Right ventricle myocardium inferior (tissue), 1 donor: ENCODE measurements around the gene CA7. TPM values are rescaled to one million over a fixed set of nuclear protein-coding genes. Genes with fewer than 3 reads are reported as not detected.
"Not testable (repeated sequence)": the region's sequence is repeated elsewhere in the genome, so short reads cannot be mapped to it uniquely, and the experiment has no call there.

Source experiments
- ATAC-seq: fragments of 200-7000 bp; cut with Tn5 transposase; one replicate; pipeline ENCODE4 v1.9.1; 2020; ENCODE audit warnings: mild to moderate bottlenecking, moderate library complexity
- DNase-seq: peaks from one replicate; pipeline ENCODE4 v3.0.0; 2021; ENCODE audit errors: missing footprints
- intact Hi-C: fragments of 100-400 bp; cut with DNase I; formaldehyde crosslinking; loops from one replicate; pipeline ENCODE4 v1.11.0; 2022
- total RNA-seq: library from RNA; stranded (reverse); fragmentation: NEBNext Ultra II Directional; extraction: Animal tissue kit (Norgen Biotek cat#: 25700); gene quantifications from one replicate; pipeline ENCODE4 v1.2.1, GENCODE V29; 2021
- donor health status: DM: no; HTN: yes; CAD: no; lungs with severe emphysema.

The CA7 gene
- total RNA-seq, 1 donor from 2014 or later: not detected

DNA sequence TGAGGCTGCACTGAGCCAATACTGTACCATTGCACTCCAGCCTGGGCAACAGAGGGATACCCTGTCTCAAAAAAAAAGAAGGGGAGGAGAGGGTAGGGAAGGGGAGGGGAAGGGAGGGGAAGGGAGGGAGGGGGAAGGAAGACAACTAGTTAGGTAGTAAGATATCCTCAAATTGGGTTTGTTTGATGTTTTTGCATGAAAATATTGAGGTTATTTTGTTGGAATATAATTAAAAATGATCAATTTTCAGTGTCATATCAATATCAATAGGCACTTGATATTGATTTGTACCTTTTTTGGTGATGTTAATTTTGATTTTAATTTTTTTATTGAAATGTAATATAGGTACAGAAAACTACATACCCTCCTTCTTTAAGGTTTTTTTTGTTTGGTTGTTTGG is 19.5 kb downstream of the CA7 start:
- intact Hi-C loops: no loop called here
- ATAC-seq: no peak
- no peak for DNase-seq

- intact Hi-C loops: loop anchor here (2.0 to 5.0 kb wide), 5 partner anchors 39 to 462 kb away; partner anchors contain the start of gene NAE1
- no peak for ATAC-seq
- no peak for DNase-seq
These were observed 25.2 kb downstream of the CA7 start for GRCh38 chr16:66869424-66869823.

- not testable (repeated sequence) for DNase-seq, ATAC-seq
- intact Hi-C loops: loop anchor here (5.0 kb wide), 2 partner anchors 119 to 209 kb away; partner anchors contain the start of gene DYNC1LI2
These were observed 27.1 kb downstream of the CA7 start for GRCh38 chr16:66871363-66871762.

- intact Hi-C loops: loop anchor here (5.0 kb wide), 2 partner anchors 120 to 210 kb away; partner anchors contain the start of gene DYNC1LI2
- DNase-seq (no peak), ATAC-seq (no peak)
These were observed 27.6 kb downstream of the CA7 start for GRCh38 chr16:66871840-66872239.

DNA sequence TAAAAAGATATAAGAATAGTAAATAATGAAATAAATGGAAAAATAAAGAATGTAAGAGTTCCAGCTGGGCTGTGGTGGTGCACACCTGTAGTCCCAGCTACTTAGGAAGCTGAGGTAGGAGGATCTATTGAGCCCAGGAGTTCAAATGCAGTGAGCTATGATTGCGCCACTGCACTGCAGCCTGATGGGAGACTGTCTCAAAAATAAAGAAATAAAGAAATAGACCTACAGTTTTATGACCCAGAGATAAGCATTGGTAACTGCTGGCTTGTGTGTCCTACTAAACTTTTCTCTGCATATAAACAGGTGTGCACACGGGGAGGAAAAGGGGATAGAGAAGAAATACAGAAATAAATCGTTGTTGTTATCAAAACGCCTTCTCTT is 28.3 kb downstream of the CA7 start:
- ATAC-seq: no peak
- DNase-seq: no peak
- intact Hi-C loops: loop anchor here (5.0 kb wide), 2 partner anchors 120 to 210 kb away; partner anchors contain the start of gene DYNC1LI2

DNA sequence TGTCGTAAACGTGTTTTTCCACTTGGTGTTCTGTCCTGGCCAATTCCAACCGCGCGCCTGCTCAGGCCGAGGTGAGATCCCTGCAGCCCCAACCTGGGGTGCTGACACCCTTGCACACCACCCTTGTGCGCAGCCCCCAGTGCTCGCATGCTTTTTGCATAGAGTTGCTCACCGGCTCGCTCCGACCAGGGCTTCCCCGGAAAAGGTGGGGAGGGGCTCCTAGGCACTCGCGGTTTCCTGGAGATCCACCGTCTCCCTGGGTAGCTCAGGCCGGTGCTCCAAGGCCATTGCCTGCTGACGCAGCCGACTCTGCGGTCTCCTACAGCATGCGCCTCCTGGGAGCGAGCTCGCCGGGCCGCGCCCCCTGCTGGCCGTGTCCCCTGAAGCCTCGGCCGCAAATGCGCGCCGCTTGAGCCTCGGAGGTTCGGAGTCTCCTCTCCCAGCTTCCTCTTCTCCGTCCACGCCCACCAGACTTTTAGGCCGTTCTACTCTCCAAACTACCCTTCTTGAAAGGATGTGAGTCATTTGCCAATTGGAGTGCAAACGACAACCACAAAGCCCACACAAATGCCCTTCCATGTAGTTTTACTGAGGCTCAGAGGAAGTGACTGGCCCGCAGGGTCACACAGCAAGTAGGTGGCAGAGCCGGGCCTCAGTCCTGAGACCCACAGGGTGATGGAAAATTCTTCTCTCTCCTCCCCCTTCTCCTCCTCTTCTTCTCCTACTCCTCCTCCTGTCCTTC is 28.9 kb downstream of the CA7 start:
- peak; percentile 97 for ATAC-seq
- intact Hi-C loops: loop anchor here (5.0 kb wide), 2 partner anchors 121 to 211 kb away; partner anchors contain the start of gene DYNC1LI2
- peak; percentile 96 for DNase-seq

DNA sequence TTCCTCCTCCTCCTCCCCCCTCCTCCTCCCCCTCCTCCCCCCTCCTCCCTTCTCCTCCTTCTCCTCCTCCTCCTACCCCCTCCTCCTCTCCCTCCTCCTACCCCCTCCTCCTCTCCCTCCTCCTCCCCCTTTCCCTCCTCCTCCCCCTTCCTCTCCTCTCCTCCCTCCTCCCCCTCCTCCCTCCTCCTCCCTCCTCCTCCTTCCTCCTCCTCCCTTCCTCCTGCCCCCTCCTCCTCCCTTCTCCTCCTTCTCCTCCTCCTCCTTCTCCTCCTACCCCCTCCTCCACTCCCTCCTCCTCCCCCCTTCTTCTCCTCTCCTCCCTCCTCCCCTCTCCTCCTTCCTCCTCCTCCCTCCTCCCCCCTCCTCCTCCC is 29.5 kb downstream of the CA7 start:
- DNase-seq (no peak), ATAC-seq (no peak)
- intact Hi-C loops: loop anchor here (5.0 kb wide), 2 partner anchors 121 to 211 kb away; partner anchors contain the start of gene DYNC1LI2

DNA sequence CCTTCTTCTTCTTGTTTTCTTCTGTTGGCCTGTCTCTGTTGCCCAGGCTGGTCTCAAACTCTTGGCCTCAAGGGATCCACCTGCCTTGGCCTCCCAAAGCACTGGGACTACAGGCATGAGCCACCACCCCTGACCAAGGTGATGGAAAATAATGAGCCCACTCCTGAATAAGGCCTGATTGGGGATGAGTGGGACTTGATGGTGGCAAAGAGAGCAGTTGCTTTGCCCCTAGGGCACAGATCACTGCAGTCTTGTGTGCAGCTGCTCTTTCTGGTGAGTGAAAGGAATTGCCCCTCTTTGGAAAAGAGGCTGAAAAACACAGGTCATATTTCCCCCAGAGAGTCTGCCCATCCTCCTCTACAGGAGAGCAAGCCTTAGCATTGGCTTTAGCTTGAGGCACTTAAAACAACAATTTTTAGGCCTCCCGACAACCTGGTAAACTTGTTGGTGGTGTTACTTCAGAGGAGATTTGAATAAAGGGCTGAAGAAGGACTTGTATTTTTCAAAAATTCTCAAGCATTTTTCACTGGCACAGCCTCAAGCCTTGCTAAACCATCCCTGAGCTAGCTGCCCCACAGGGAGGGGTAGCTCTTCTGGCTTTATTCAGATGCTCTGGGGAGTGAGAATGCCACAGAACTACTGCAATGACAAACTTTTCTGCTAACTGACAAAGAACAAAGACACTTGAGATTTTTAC is 30.0 kb downstream of the CA7 start:
- ATAC-seq (no peak), DNase-seq (no peak)
- intact Hi-C loops: loop anchor here (5.0 kb wide), 2 partner anchors 122 to 212 kb away; partner anchors contain the start of gene DYNC1LI2

- no peak for DNase-seq
- intact Hi-C loops: no loop called here
- ATAC-seq: no peak
These were observed 33.9 kb downstream of the CA7 start for GRCh38 chr16:66878067-66878466.

GRCh38 chr16:66880288-66881013 is 36.2 kb downstream of the CA7 start, which contains the start of gene PDP2:
Gene PDP2, plus strand, starts transcription at chr16:66880515. Its CDS starts 3,770 bp downstream, at chr16:66884285.
- intact Hi-C loops: no loop called here
- ATAC-seq: peak; percentile 99
- DNase-seq: peak; percentile 97

DNA sequence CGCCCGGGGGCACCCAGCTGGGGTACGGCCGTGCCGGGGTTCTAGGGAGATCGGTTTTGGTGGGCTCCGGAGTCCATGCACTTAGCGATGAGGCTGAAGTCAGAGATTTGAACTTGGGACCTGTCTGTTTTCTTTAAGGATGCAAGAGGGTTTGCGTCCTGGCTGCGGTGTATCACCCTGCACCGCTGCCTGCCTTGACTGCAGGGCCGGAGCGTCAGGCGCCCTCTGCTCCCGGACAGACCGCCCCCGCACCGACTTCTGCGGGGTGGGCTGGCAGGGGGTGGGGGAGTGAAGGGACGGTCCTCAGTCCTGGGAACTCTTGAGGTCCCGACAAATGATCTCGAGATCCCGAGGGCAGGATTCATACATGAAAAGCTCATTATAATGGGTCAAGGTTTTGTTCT is 36.8 kb downstream of the CA7 start:
- no peak for DNase-seq
- intact Hi-C loops: no loop called here
- ATAC-seq: peak; percentile 20

- no peak for DNase-seq
- no peak for ATAC-seq
- intact Hi-C loops: no loop called here
These were observed 37.3 kb downstream of the CA7 start for GRCh38 chr16:66881560-66881959.

- intact Hi-C loops: no loop called here
- ATAC-seq: no peak
These were observed 37.8 kb downstream of the CA7 start for GRCh38 chr16:66881964-66882508.

DNA sequence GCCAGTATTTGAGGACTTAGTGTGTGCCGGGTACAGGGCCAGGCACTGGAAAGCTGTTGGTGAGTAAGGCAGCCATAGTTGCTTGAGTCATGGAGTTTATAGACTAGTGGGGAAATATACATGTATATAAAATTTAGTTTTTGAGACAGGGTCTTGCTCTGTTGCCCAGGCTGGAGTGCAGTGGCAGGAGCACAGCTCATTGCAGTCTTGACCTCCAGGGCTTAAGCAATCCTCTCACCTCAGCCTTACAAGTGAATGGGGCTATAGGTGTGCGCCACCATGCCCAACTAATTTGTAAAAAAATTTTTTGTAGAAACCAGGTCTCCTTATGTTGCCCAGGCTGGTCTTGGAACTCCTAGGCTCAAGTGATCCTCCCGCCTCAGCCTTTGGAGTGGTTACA is 38.5 kb downstream of the CA7 start:
- intact Hi-C loops: no loop called here
- ATAC-seq: no peak
- DNase-seq: no peak

More at GRCh38 chr16:66881964-66882508, 37.8 kb downstream of the CA7 start:
- DNase-seq: no peak

- no peak for ATAC-seq
- no peak for DNase-seq
- intact Hi-C loops: no loop called here
These were observed 41.3 kb downstream of the CA7 start for GRCh38 chr16:66885491-66885890.

- DNase-seq (no peak), ATAC-seq (no peak)
- intact Hi-C loops: no loop called here
These were observed 42.1 kb downstream of the CA7 start for GRCh38 chr16:66886321-66886720.

DNA sequence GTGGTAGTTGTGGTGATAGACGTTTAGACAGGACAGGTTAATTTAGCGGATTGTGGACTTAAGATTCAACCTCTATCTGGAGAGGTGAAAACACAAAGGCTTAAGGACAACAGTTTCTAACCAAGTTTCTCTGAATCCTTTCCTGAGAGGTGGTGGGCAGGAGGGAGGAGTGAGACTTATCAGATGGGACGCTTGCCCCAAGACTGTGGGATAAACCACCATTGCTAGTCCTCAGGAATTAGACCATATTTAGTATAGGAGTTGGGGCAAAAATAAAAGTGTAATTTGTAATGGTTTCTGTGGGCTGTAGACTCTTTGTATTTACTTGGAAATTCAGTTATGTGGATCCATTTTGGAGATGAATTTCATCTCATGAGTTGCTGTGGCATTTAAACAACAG is 42.7 kb downstream of the CA7 start:
- intact Hi-C loops: no loop called here
- ATAC-seq (no peak), DNase-seq (no peak)

- DNase-seq (no peak), ATAC-seq (no peak)
- intact Hi-C loops: no loop called here
These were observed 44.7 kb downstream of the CA7 start for GRCh38 chr16:66888647-66889615.
